ENCODE measurements around the gene OR9Q1.
"Not testable (repeated sequence)": the region's sequence is repeated elsewhere in the genome, so short reads cannot be mapped to it uniquely, and the experiment has no call there.

- TF ChIP-seq CTCF (conservative IDR thresholded peaks at IDR 0.05 in 1 of 2, IDR thresholded peaks at IDR 0.05 in 1 of 2; ENCODE audit: low read depth in 1 of 2, low read length in 2 of 2); EZH2 (IDR thresholded peaks at IDR 0.05; ENCODE audit: low read length, missing control alignments): not testable (repeated sequence)
Observed at GRCh38 chr11:57999523-57999922, 24.2 kb upstream of the OR9Q1 start.

All from fibroblast of lung (primary cell).